ENCODE measurements around the gene SETD2. TPM values are rescaled to one million over a fixed set of nuclear protein-coding genes. Genes with fewer than 3 reads are reported as not detected.
A peak's percentile ranks its signal among the peaks of the same experiment; 100 is the strongest.
"Not testable (repeated sequence)": the region's sequence is repeated elsewhere in the genome, so short reads cannot be mapped to it uniquely, and the experiment has no call there.

SETD2 gene
- polyA plus RNA-seq, 1 donor from 2014 or later = 32.6 TPM

GRCh38 chr3:47097864-47098263 lies 66.0 kb downstream of the SETD2 start:
- H3K4me1 Mint-ChIP-seq = peaks cover 0 to 5% (median 2%) of the 10 kb centered on the region in 3 donors
- no peaks in the 10 kb centered on the region for H3K9me3 Mint-ChIP-seq
- peaks cover 3% of the 10 kb centered on the region for H3K36me3 Mint-ChIP-seq
- no peaks in the 10 kb centered on the region for H3K27me3 Mint-ChIP-seq
- H3K4me3 Mint-ChIP-seq = no peak overlapping the region
- no peak overlapping the region for H3K27ac Mint-ChIP-seq

GRCh38 chr3:47096959-47097358 lies 67.0 kb downstream of the SETD2 start:
- H3K4me3 Mint-ChIP-seq = no peak overlapping the region
- H3K27ac Mint-ChIP-seq = peak overlapping the region; percentile 34 to 57 (median 53)
- no peaks in the 10 kb centered on the region for H3K27me3 Mint-ChIP-seq
- H3K9me3 Mint-ChIP-seq = no peaks in the 10 kb centered on the region
- H3K36me3 Mint-ChIP-seq = no peaks in the 10 kb centered on the region
- H3K4me1 Mint-ChIP-seq = peaks cover 0 to 5% (median 0%) of the 10 kb centered on the region in 3 donors

- Mint-ChIP-seq H3K4me1 (peaks cover 0 to 4% (median 2%) of the 10 kb centered on the region in 3 donors), H3K4me3 (no peak overlapping the region)
Observed at GRCh38 chr3:47092090-47092489, 71.8 kb downstream of the SETD2 start.

GRCh38 chr3:47089630-47090029 lies 74.3 kb downstream of the SETD2 start:
- Mint-ChIP-seq H3K4me1 (peaks cover 0 to 2% (median 0%) of the 10 kb centered on the region in 3 donors), H3K36me3 (peaks cover 3% of the 10 kb centered on the region)

More at GRCh38 chr3:47092090-47092489, 71.8 kb downstream of the SETD2 start:
- H3K36me3 Mint-ChIP-seq = peaks cover 3% of the 10 kb centered on the region
- H3K9me3 Mint-ChIP-seq = no peaks in the 10 kb centered on the region
- H3K27me3 Mint-ChIP-seq = no peaks in the 10 kb centered on the region
- no peak overlapping the region for H3K27ac Mint-ChIP-seq

GRCh38 chr3:47086071-47086470 lies 77.8 kb downstream of the SETD2 start:
- H3K27me3 Mint-ChIP-seq = no peaks in the 10 kb centered on the region
- H3K4me3 Mint-ChIP-seq = no peak overlapping the region
- peaks cover 9% of the 10 kb centered on the region for H3K36me3 Mint-ChIP-seq
- H3K27ac Mint-ChIP-seq = no peak overlapping the region
- peaks cover 13 to 20% (median 17%) of the 10 kb centered on the region in 3 donors for H3K4me1 Mint-ChIP-seq
- no peaks in the 10 kb centered on the region for H3K9me3 Mint-ChIP-seq

More at GRCh38 chr3:47089630-47090029, 74.3 kb downstream of the SETD2 start:
- Mint-ChIP-seq H3K9me3 (no peaks in the 10 kb centered on the region), H3K4me3 (no peak overlapping the region), H3K27me3 (no peaks in the 10 kb centered on the region), H3K27ac (peak overlapping the region in 1 of 3 donors; percentile 71)

- peak overlapping the region in 3 of 4 donors; percentile 1 to 89 (median 61) for H3K4me3 Mint-ChIP-seq
Observed at GRCh38 chr3:47083786-47084185, 80.1 kb downstream of the SETD2 start.

GRCh38 chr3:47082519-47082918 lies 81.4 kb downstream of the SETD2 start:
- H3K36me3 Mint-ChIP-seq = peaks cover 7% of the 10 kb centered on the region
- H3K27ac Mint-ChIP-seq = peak overlapping the region; percentile 19 to 52 (median 48)
- H3K9me3 Mint-ChIP-seq = no peaks in the 10 kb centered on the region

More at GRCh38 chr3:47083786-47084185, 80.1 kb downstream of the SETD2 start:
- Mint-ChIP-seq H3K27me3 (no peaks in the 10 kb centered on the region), H3K36me3 (peaks cover 10% of the 10 kb centered on the region), H3K9me3 (no peaks in the 10 kb centered on the region), H3K27ac (peak overlapping the region; percentile 9 to 85 (median 76)), H3K4me1 (peaks cover 15 to 20% (median 16%) of the 10 kb centered on the region in 3 donors)

GRCh38 chr3:47079432-47079831 lies 84.5 kb downstream of the SETD2 start:
- H3K9me3 Mint-ChIP-seq = no peaks in the 10 kb centered on the region
- H3K4me1 Mint-ChIP-seq = peaks cover 17 to 38% (median 23%) of the 10 kb centered on the region in 3 donors
- peaks cover 7% of the 10 kb centered on the region for H3K36me3 Mint-ChIP-seq
- no peak overlapping the region for H3K27ac Mint-ChIP-seq
- no peak overlapping the region for H3K4me3 Mint-ChIP-seq
- no peaks in the 10 kb centered on the region for H3K27me3 Mint-ChIP-seq

More at GRCh38 chr3:47082519-47082918, 81.4 kb downstream of the SETD2 start:
- Mint-ChIP-seq H3K4me1 (peaks cover 16 to 21% (median 16%) of the 10 kb centered on the region in 3 donors), H3K27me3 (no peaks in the 10 kb centered on the region), H3K4me3 (peak overlapping the region in 1 of 4 donors; percentile 68)

- Mint-ChIP-seq H3K27ac (no peak overlapping the region), H3K9me3 (no peaks in the 10 kb centered on the region), H3K4me3 (no peak overlapping the region), H3K27me3 (no peaks in the 10 kb centered on the region), H3K4me1 (peaks cover 9 to 26% (median 13%) of the 10 kb centered on the region in 3 donors), H3K36me3 (no peaks in the 10 kb centered on the region)
Observed at GRCh38 chr3:47073685-47074084, 90.2 kb downstream of the SETD2 start.

- Mint-ChIP-seq H3K27me3 (no peaks in the 10 kb centered on the region), H3K36me3 (no peaks in the 10 kb centered on the region), H3K4me1 (peaks cover 7 to 11% (median 7%) of the 10 kb centered on the region in 3 donors), H3K4me3 (peak overlapping the region in 1 of 4 donors; percentile 28), H3K27ac (peak overlapping the region in 1 of 3 donors; percentile 25), H3K9me3 (no peaks in the 10 kb centered on the region)
Observed at GRCh38 chr3:47070770-47071169, 93.1 kb downstream of the SETD2 start.

- peak overlapping the region in 1 of 3 donors; percentile 33 for H3K27ac Mint-ChIP-seq
- H3K4me3 Mint-ChIP-seq, H3K36me3 Mint-ChIP-seq, H3K4me1 Mint-ChIP-seq, H3K27me3 Mint-ChIP-seq, H3K9me3 Mint-ChIP-seq: not testable (repeated sequence)
Observed at GRCh38 chr3:47066259-47066658, 97.7 kb downstream of the SETD2 start.

GRCh38 chr3:47065681-47066080 lies 98.2 kb downstream of the SETD2 start:
- peaks cover 3 to 6% (median 3%) of the 10 kb centered on the region in 3 donors for H3K4me1 Mint-ChIP-seq
- H3K27ac Mint-ChIP-seq = peak overlapping the region in 1 of 3 donors; percentile 59
- no peaks in the 10 kb centered on the region for H3K9me3 Mint-ChIP-seq
- no peaks in the 10 kb centered on the region for H3K27me3 Mint-ChIP-seq
- H3K36me3 Mint-ChIP-seq = peaks cover 2% of the 10 kb centered on the region
- no peak overlapping the region for H3K4me3 Mint-ChIP-seq

GRCh38 chr3:47065058-47065457 lies 98.9 kb downstream of the SETD2 start:
- no peak overlapping the region for H3K4me3 Mint-ChIP-seq
- no peak overlapping the region for H3K27ac Mint-ChIP-seq
- peaks cover 2% of the 10 kb centered on the region for H3K36me3 Mint-ChIP-seq
- H3K9me3 Mint-ChIP-seq = no peaks in the 10 kb centered on the region
- H3K27me3 Mint-ChIP-seq = no peaks in the 10 kb centered on the region
- peaks cover 2 to 6% (median 3%) of the 10 kb centered on the region in 3 donors for H3K4me1 Mint-ChIP-seq

GRCh38 chr3:47057212-47057671 lies 106.7 kb downstream of the SETD2 start:
- H3K27me3 Mint-ChIP-seq = no peaks in the 10 kb centered on the region
- H3K36me3 Mint-ChIP-seq = no peaks in the 10 kb centered on the region
- H3K9me3 Mint-ChIP-seq = no peaks in the 10 kb centered on the region
- peak overlapping the region; percentile 16 to 36 (median 24) for H3K27ac Mint-ChIP-seq
- no peak overlapping the region for H3K4me3 Mint-ChIP-seq
- H3K4me1 Mint-ChIP-seq = peaks cover 5 to 13% (median 10%) of the 10 kb centered on the region in 3 donors

- Mint-ChIP-seq H3K4me3 (no peak overlapping the region), H3K27me3 (no peaks in the 10 kb centered on the region)
Observed at GRCh38 chr3:47056705-47057104, 107.2 kb downstream of the SETD2 start.

GRCh38 chr3:47054412-47054811 lies 109.5 kb downstream of the SETD2 start:
- H3K36me3 Mint-ChIP-seq = no peaks in the 10 kb centered on the region
- H3K9me3 Mint-ChIP-seq = no peaks in the 10 kb centered on the region
- no peak overlapping the region for H3K4me3 Mint-ChIP-seq
- H3K27ac Mint-ChIP-seq = no peak overlapping the region
- peaks cover 5 to 16% (median 15%) of the 10 kb centered on the region in 3 donors for H3K4me1 Mint-ChIP-seq
- no peaks in the 10 kb centered on the region for H3K27me3 Mint-ChIP-seq

More at GRCh38 chr3:47056705-47057104, 107.2 kb downstream of the SETD2 start:
- Mint-ChIP-seq H3K9me3 (no peaks in the 10 kb centered on the region), H3K4me1 (peaks cover 5 to 15% (median 10%) of the 10 kb centered on the region in 3 donors), H3K36me3 (no peaks in the 10 kb centered on the region), H3K27ac (peak overlapping the region in 1 of 3 donors; percentile 36)

All from IgD-negative memory B cell (primary cell).